Activated T-cell treated with anti-CD3 and anti-CD28 coated beads, Interleukin-2, amount 50 U/mL, for 24 hours (primary cell): ENCODE measurements around the gene SCRN1.
A peak's percentile ranks its signal among the peaks of the same experiment; 100 is the strongest.

ENCODE experiments used
- DNase-seq: peaks from one replicate; pipeline ENCODE4 v3.0.0-alpha.2; 2020
- H3K27ac Mint-ChIP-seq: 2 replicates; pipeline ENCODE4 v1.8.0; 2020; ENCODE audit warnings: mild to moderate bottlenecking, mixed read lengths
- H3K27me3 Mint-ChIP-seq: 2 replicates; pipeline ENCODE4 v1.8.0; 2020; ENCODE audit warnings: mixed read lengths
- H3K36me3 Mint-ChIP-seq: 2 replicates; pipeline ENCODE4 v1.8.0; 2020; ENCODE audit warnings: low read depth, mixed read lengths
- H3K4me1 Mint-ChIP-seq: 2 replicates; pipeline ENCODE4 v1.8.0; 2020; ENCODE audit warnings: low read depth, mixed read lengths
- H3K4me3 Mint-ChIP-seq: 2 replicates; pipeline ENCODE4 v1.8.0; 2020; ENCODE audit warnings: mild to moderate bottlenecking, moderate library complexity, mixed read lengths
- H3K9me3 Mint-ChIP-seq: 2 replicates; pipeline ENCODE4 v1.8.0; 2020; ENCODE audit warnings: mixed read lengths

Gene SCRN1

GRCh38 chr7:29946428-29947186, 43.0 kb downstream of the SCRN1 start:
- Mint-ChIP-seq H3K27ac (no peak overlapping the region), H3K9me3 (no peaks in the 10 kb centered on the region)
- DNase-seq: no peak

GRCh38 chr7:29945259-29945809, 44.3 kb downstream of the SCRN1 start:
- no peak for DNase-seq
- no peaks in the 10 kb centered on the region for H3K4me1 Mint-ChIP-seq
- no peak overlapping the region for H3K27ac Mint-ChIP-seq
- no peaks in the 10 kb centered on the region for H3K27me3 Mint-ChIP-seq
- H3K36me3 Mint-ChIP-seq: no peaks in the 10 kb centered on the region
- no peak overlapping the region for H3K4me3 Mint-ChIP-seq
- no peaks in the 10 kb centered on the region for H3K9me3 Mint-ChIP-seq

More at GRCh38 chr7:29946428-29947186, 43.0 kb downstream of the SCRN1 start:
- Mint-ChIP-seq H3K4me3 (no peak overlapping the region), H3K27me3 (peaks cover 2% of the 10 kb centered on the region), H3K4me1 (no peaks in the 10 kb centered on the region), H3K36me3 (no peaks in the 10 kb centered on the region)

- Mint-ChIP-seq H3K4me1 (no peaks in the 10 kb centered on the region), H3K36me3 (no peaks in the 10 kb centered on the region), H3K27me3 (no peaks in the 10 kb centered on the region), H3K27ac (no peak overlapping the region), H3K9me3 (no peaks in the 10 kb centered on the region), H3K4me3 (no peak overlapping the region)
- DNase-seq: no peak
These were observed 49.4 kb downstream of the SCRN1 start for GRCh38 chr7:29940199-29940598.

GRCh38 chr7:29937132-29937531, 52.5 kb downstream of the SCRN1 start:
- no peak overlapping the region for H3K4me3 Mint-ChIP-seq
- H3K27me3 Mint-ChIP-seq: no peaks in the 10 kb centered on the region
- no peaks in the 10 kb centered on the region for H3K4me1 Mint-ChIP-seq

GRCh38 chr7:29935111-29935510, 54.5 kb downstream of the SCRN1 start:
- Mint-ChIP-seq H3K4me3 (no peak overlapping the region), H3K27me3 (peaks cover 2% of the 10 kb centered on the region)

More at GRCh38 chr7:29937132-29937531, 52.5 kb downstream of the SCRN1 start:
- DNase-seq: no peak
- H3K27ac Mint-ChIP-seq: no peak overlapping the region
- H3K36me3 Mint-ChIP-seq: no peaks in the 10 kb centered on the region
- no peaks in the 10 kb centered on the region for H3K9me3 Mint-ChIP-seq

GRCh38 chr7:29929018-29929807, 60.4 kb downstream of the SCRN1 start:
- Mint-ChIP-seq H3K4me3 (no peak overlapping the region), H3K4me1 (peaks cover 9% of the 10 kb centered on the region), H3K36me3 (no peaks in the 10 kb centered on the region), H3K9me3 (no peaks in the 10 kb centered on the region), H3K27ac (no peak overlapping the region), H3K27me3 (peaks cover 2% of the 10 kb centered on the region)
- DNase-seq: no peak

More at GRCh38 chr7:29935111-29935510, 54.5 kb downstream of the SCRN1 start:
- H3K4me1 Mint-ChIP-seq: no peaks in the 10 kb centered on the region
- H3K9me3 Mint-ChIP-seq: no peaks in the 10 kb centered on the region
- H3K27ac Mint-ChIP-seq: no peak overlapping the region
- no peak for DNase-seq
- H3K36me3 Mint-ChIP-seq: no peaks in the 10 kb centered on the region

GRCh38 chr7:29926741-29927140, 62.9 kb downstream of the SCRN1 start:
- no peak for DNase-seq
- Mint-ChIP-seq H3K27ac (no peak overlapping the region), H3K27me3 (peaks cover 2% of the 10 kb centered on the region), H3K9me3 (no peaks in the 10 kb centered on the region), H3K36me3 (no peaks in the 10 kb centered on the region), H3K4me1 (peaks cover 9% of the 10 kb centered on the region), H3K4me3 (no peak overlapping the region)

- H3K4me1 Mint-ChIP-seq: peaks cover 9% of the 10 kb centered on the region
- no peaks in the 10 kb centered on the region for H3K9me3 Mint-ChIP-seq
- no peak overlapping the region for H3K27ac Mint-ChIP-seq
- no peak for DNase-seq
- H3K4me3 Mint-ChIP-seq: no peak overlapping the region
- H3K27me3 Mint-ChIP-seq: peaks cover 2% of the 10 kb centered on the region
- no peaks in the 10 kb centered on the region for H3K36me3 Mint-ChIP-seq
These were observed 63.4 kb downstream of the SCRN1 start for GRCh38 chr7:29926216-29926615.

GRCh38 chr7:29924684-29925083, 64.9 kb downstream of the SCRN1 start:
- Mint-ChIP-seq H3K27me3 (no peaks in the 10 kb centered on the region), H3K9me3 (no peaks in the 10 kb centered on the region), H3K27ac (peak overlapping the region; percentile 32), H3K4me1 (peaks cover 9% of the 10 kb centered on the region), H3K36me3 (no peaks in the 10 kb centered on the region), H3K4me3 (no peak overlapping the region)
- DNase-seq: no peak

GRCh38 chr7:29924006-29924405, 65.6 kb downstream of the SCRN1 start:
- H3K9me3 Mint-ChIP-seq: no peaks in the 10 kb centered on the region
- H3K27me3 Mint-ChIP-seq: no peaks in the 10 kb centered on the region
- no peak overlapping the region for H3K4me3 Mint-ChIP-seq
- no peak for DNase-seq
- peaks cover 9% of the 10 kb centered on the region for H3K4me1 Mint-ChIP-seq
- no peaks in the 10 kb centered on the region for H3K36me3 Mint-ChIP-seq
- H3K27ac Mint-ChIP-seq: peak overlapping the region; percentile 32

GRCh38 chr7:29922921-29923700, 66.5 kb downstream of the SCRN1 start:
- no peak overlapping the region for H3K4me3 Mint-ChIP-seq
- no peaks in the 10 kb centered on the region for H3K36me3 Mint-ChIP-seq
- no peaks in the 10 kb centered on the region for H3K9me3 Mint-ChIP-seq
- no peak overlapping the region for H3K27ac Mint-ChIP-seq
- peaks cover 9% of the 10 kb centered on the region for H3K4me1 Mint-ChIP-seq
- DNase-seq: no peak
- H3K27me3 Mint-ChIP-seq: no peaks in the 10 kb centered on the region

- H3K27me3 Mint-ChIP-seq: no peaks in the 10 kb centered on the region
- H3K27ac Mint-ChIP-seq: no peak overlapping the region
These were observed 68.1 kb downstream of the SCRN1 start for GRCh38 chr7:29921404-29922010.

GRCh38 chr7:29920491-29920890, 69.1 kb downstream of the SCRN1 start:
- H3K27me3 Mint-ChIP-seq: peaks cover 2% of the 10 kb centered on the region
- H3K4me3 Mint-ChIP-seq: no peak overlapping the region
- no peaks in the 10 kb centered on the region for H3K9me3 Mint-ChIP-seq

More at GRCh38 chr7:29921404-29922010, 68.1 kb downstream of the SCRN1 start:
- H3K4me3 Mint-ChIP-seq: no peak overlapping the region
- DNase-seq: peak; percentile 40
- no peaks in the 10 kb centered on the region for H3K9me3 Mint-ChIP-seq
- peaks cover 9% of the 10 kb centered on the region for H3K4me1 Mint-ChIP-seq
- H3K36me3 Mint-ChIP-seq: no peaks in the 10 kb centered on the region

GRCh38 chr7:29919790-29920189, 69.8 kb downstream of the SCRN1 start:
- Mint-ChIP-seq H3K36me3 (no peaks in the 10 kb centered on the region), H3K27ac (no peak overlapping the region), H3K4me3 (no peak overlapping the region), H3K27me3 (peaks cover 7% of the 10 kb centered on the region), H3K9me3 (no peaks in the 10 kb centered on the region), H3K4me1 (peaks cover 5% of the 10 kb centered on the region)
- no peak for DNase-seq

More at GRCh38 chr7:29920491-29920890, 69.1 kb downstream of the SCRN1 start:
- Mint-ChIP-seq H3K36me3 (no peaks in the 10 kb centered on the region), H3K4me1 (peaks cover 9% of the 10 kb centered on the region), H3K27ac (no peak overlapping the region)
- DNase-seq: no peak
